ENCODE results near the gene TRPM5. TPM values are rescaled to one million over a fixed set of nuclear protein-coding genes. Genes with fewer than 3 reads are reported as not detected.

Gene TRPM5
- total and polyA plus RNA-seq, 2 of the 4 experiments (the other 2 are of a cell fraction) = not detected

DNA sequence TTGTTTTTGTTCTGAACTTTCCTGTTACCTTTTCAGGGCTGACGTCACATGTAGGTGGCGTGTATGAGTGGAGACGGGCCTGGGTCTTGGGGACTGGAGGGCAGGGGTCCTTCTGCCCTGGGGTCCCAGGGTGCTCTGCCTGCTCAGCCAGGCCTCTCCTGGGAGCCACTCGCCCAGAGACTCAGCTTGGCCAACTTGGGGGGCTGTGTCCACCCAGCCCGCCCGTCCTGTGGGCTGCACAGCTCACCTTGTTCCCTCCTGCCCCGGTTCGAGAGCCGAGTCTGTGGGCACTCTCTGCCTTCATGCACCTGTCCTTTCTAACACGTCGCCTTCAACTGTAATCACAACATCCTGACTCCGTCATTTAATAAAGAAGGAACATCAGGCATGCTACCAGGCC is 47.3 kb downstream of the TRPM5 start:
- TF ChIP-seq RAD21 (IDR thresholded peaks at IDR 0.05; ENCODE audit: low read length) (no peak), RFX5 (IDR thresholded peaks at IDR 0.05; ENCODE audit: low read depth, low read length) (no peak), RCOR1 (IDR thresholded peaks at IDR 0.05; ENCODE audit: insufficient replicate concordance, low read length) (no peak), SMC3 (IDR thresholded peaks at IDR 0.05; ENCODE audit: low read depth, low read length) (no peak), BHLHE40 (IDR thresholded peaks at IDR 0.05; ENCODE audit: low read depth, low read length) (no peak), POLR2A (IDR thresholded peaks at IDR 0.05; ENCODE audit: low read depth, low read length) (no peak), FOS (IDR thresholded peaks at IDR 0.05; ENCODE audit: low read depth, low read length) (no peak), MAZ (IDR thresholded peaks at IDR 0.05; ENCODE audit: borderline replicate concordance, low read depth, low read length) (no peak), CHD1 (IDR thresholded peaks at IDR 0.05; ENCODE audit: low read depth, low read length) (no peak), MAFK (IDR thresholded peaks at IDR 0.05; ENCODE audit: low read depth, low read length) (no peak), MXI1 (IDR thresholded peaks at IDR 0.05; ENCODE audit: borderline replicate concordance, low read depth, low read length) (no peak), CEBPB (IDR thresholded peaks at IDR 0.05; ENCODE audit: low read depth, low read length) (no peak)
- peaks cover 10 to 30% of the 10 kb centered on the region in 2 experiments for H3K79me1 ChIP-seq (ENCODE audit: low read depth in 1 of 2, low read length in 2 of 2)
- peaks cover 4% of the 10 kb centered on the region; the same call in 1 of the 2 replicates for H4K20me1 ChIP-seq (ENCODE audit: insufficient read depth, low read length)
- no peak overlapping the region for H2AK9ac ChIP-seq (replicated peaks; ENCODE audit: low read depth, low read length, poor library complexity)
- no peak overlapping the region for H3K4ac ChIP-seq (ENCODE audit: low read depth, low read length)
- peaks cover 9% of the 10 kb centered on the region for H3K4me1 ChIP-seq (ENCODE audit: control insufficient read depth, insufficient read depth, low read length)
- peaks cover 47% of the 10 kb centered on the region for H3K36me3 ChIP-seq (ENCODE audit: control insufficient read depth, insufficient read depth, low read length)
- no peak overlapping the region for H3K9ac ChIP-seq (ENCODE audit: low read depth, low read length)
- CTCF ChIA-PET = no interaction called here
- H2BK20ac ChIP-seq (ENCODE audit: low read depth, low read length) = no peak overlapping the region
- no peak overlapping the region for H2BK5ac ChIP-seq (ENCODE audit: low read depth, low read length, poor library complexity, severe bottlenecking)
- in situ Hi-C loops (cut with MboI; ENCODE audit: low sequenced_read_pairs) (no loop called here), intact Hi-C loops (cut with micrococcal nuclease) (no loop called here), dilution Hi-C loops (cut with HindIII; ENCODE audit: low sequenced_read_pairs, unreplicated experiment) (no loop called here)
- H2BK15ac ChIP-seq (ENCODE audit: low read depth, low read length) = no peak overlapping the region
- peak overlapping the region; percentile 1 for H2AFZ ChIP-seq (replicated peaks; ENCODE audit: low read length, poor library complexity)
- H3K4me2 ChIP-seq (ENCODE audit: low read depth, low read length) = no peak overlapping the region
- ATAC-seq (ENCODE audit: low read depth) (no peak), DNase-seq (no peak)
- no peak overlapping the region for H3K14ac ChIP-seq (replicated peaks; ENCODE audit: low read depth, low read length)
- no peak overlapping the region for H3K4me3 ChIP-seq (ENCODE audit: insufficient read depth, low read depth, low read length)
- H3K9me3 ChIP-seq (ENCODE audit: control insufficient read depth, insufficient read depth, low read length) = no peaks in the 10 kb centered on the region
- H3K27me3 ChIP-seq (ENCODE audit: control insufficient read depth, insufficient read depth, low read length) = no peaks in the 10 kb centered on the region
- no peak overlapping the region for H3K56ac ChIP-seq (ENCODE audit: extremely low read depth, insufficient read depth, low read length)
- H3K18ac ChIP-seq (ENCODE audit: low read depth, low read length) = no peak overlapping the region
- POLR2A ChIA-PET (ENCODE audit: unreplicated experiment) = no interaction called here
- H4K91ac ChIP-seq (ENCODE audit: insufficient read depth, low read depth, low read length) = no peak overlapping the region
- no peaks in the 10 kb centered on the region for H3K9me1 ChIP-seq (ENCODE audit: insufficient read depth, low read length)
- BruUV-seq (replicated peaks) = TSS peak; percentile 97
- no peak overlapping the region for H4K5ac ChIP-seq (ENCODE audit: low read depth, low read length)
- H3K27ac ChIP-seq (ENCODE audit: insufficient read depth, low read length) = no peak overlapping the region
- WGBS, 2 experiments (ENCODE audit: extremely low coverage in 2 of 2, insufficient read length in 1 of 2) = no CpG with 5 or more reads among the region's 12 CpGs
- H2BK120ac ChIP-seq (ENCODE audit: low read depth, low read length) = no peak overlapping the region
- no peak overlapping the region for H4K8ac ChIP-seq (ENCODE audit: low read depth in 2 of 2, low read length in 2 of 2)
- no peak overlapping the region for H3K23ac ChIP-seq (ENCODE audit: low read depth, low read length)
- no peak overlapping the region for H2AK5ac ChIP-seq (ENCODE audit: low read depth, low read length)
